HG03469 (cell line): ENCODE results near the gene DDX51.

ENCODE experiments used
- ATAC-seq: cut with Tn5 transposase; IDR thresholded peaks from one replicate; pipeline ENCODE4 v1.9.1; 2021; ENCODE audit warnings: mild to moderate bottlenecking, moderate library complexity, moderate number of reproducible peaks; ENCODE audit not compliant: unreplicated experiment

DDX51 gene

DNA sequence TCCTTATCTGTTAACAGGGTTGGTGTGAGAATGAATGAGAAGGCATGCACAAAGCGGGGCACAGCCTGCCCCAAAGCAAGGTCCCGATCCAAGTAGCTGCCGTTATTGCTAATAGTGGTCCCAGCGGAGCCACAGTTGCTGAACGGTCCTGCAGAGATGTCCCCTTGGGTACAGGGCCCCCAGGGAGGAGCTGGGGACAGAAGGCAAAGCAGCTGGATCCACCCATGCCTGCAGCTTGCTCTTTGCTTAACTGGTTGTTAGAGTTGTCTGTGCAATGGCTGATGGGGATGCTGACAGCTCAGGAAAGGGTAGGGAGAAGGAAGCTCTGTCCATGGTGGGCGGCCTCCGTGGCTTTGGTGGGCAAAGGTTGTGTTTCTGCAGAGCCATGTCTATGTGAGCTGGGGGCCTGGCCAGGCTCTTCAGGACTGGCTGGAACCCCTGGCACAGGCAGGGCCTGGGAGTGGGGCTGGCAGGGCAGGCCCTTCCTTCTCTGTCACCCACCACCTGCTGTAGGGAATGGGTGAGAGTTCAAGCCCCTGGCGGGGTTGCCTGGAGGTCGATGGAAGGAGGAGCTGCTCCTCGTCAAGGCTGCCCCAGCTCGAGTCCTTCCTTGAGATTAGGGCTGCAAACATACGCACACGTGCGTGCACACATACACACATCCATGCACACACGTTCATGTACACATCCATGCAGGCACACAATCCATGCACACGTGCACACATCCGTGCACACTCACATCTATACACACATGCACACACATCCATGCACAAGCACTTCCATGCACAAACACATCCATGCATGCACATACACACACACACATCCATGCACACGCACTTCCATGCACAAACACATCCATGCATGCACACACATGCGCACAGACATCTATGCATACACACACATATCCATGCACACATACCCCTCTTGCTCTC is 35.6 kb upstream of the DDX51 start:
- no peak for ATAC-seq

DNA sequence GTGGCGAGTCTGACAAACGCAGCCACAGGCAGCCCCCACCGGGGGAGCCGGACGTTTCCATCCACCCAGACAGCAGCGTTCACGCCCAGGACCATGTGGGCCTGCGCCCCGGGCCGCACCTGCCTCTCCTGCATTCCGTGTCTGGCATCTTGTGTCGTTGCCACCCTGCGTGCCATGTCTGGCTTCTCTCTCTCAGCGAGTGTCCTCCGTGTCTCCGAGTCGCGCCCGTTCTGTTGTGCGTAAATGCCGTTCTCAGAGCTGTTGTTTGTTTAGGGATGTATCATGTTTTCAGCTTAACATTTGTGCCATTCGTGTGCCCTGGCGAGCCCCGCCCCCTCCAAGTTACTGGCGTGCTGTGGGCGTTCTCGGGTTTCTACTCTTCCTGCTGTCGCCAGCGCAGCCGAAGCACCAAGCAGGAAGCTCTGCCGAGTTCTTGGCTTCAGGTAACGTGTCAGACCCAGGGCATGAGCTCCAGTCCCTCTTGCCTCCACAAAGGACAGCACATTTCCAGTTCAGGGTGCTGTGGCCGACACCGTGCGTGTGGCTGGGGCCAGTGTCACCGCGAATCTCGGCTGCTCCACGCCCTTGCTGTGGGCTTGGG is 34.8 kb upstream of the DDX51 start:
- no peak for ATAC-seq

DNA sequence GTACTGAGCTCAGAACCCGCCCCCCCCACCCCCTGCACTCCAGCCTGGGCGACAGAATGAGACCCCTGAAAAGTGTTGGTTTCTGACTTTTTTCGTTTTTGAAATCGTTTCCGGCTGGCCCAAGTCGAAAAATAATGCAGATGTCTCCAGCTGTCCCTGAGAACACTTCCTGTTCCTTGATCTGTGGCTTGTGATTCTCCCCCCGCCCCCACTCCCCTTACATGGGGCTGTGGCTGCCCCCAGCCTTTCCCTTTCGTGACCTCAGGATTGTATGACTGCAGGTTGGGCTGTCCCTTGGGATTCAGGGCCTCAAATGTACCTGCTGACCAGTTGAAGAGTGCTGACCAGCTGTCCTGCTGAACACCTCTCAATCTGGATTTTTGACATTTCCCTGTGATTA is 34.2 kb upstream of the DDX51 start:
- no peak for ATAC-seq

DNA sequence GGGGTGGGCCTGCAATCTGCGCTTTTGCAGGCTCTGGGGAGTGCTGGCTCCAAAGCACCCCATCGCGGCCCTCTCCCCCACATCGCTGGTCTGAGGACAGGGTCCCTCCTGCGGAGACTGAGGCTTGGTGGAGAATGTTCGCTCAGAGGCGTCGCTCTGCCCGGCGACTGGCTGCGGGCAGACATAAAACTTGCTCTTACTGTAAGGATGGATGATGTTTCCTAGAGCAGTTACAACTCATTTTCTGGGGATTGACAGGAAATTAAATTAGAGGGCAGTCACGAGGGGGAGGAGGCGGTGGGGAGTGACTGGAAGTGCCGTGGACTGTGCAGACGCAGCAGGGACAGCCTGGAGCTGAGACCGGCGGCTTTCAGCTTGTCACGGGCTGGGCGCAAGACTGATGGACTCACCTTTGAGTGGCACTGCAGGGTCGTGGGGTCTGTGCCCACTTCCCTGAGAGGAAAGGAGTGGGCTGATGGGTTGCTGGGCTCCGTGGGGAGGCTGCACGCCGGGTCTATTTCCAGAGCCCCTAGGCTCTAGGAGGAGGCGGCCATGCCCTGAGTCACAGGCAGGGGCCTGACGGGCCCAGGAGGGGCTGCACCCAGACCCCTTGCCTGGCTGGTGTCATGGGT is 32.9 kb upstream of the DDX51 start:
- ATAC-seq: no peak

GRCh38 chr12:132176385-132176919 is 32.3 kb upstream of the DDX51 start:
- no peak for ATAC-seq

- ATAC-seq: no peak
These were observed 31.6 kb upstream of the DDX51 start for GRCh38 chr12:132175496-132176384.

DNA sequence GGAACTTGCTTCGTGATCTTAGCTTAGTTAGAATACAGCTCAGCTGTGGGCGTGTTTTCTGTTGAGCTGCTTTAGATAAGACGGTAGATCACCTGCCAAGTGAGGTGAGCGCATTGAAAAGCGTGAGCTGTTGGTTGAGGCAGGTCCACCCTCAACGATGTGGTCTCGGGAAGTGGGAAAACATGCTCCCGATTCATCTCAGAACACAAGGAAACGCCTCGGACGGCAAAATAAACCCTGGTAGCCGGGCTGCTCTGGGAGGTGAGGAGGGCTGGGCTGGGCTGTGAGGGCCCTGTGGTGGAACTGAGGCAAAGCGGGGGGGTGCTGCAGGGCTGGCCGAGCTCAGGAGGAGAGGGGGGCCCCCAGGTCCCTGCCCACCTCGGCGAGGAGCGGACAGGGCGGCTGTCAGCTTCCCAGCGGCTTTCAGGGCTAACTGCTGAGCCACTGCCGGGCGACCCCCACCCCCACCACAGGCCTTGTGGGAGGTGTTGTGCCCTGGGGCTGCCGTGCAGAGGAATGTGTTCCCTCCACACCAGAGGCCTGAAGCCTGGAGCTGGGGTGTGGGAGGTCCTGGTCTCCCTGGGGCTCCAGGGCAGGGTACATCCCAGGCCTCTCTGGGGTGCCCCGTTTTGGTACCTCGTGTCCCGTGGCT is 30.8 kb upstream of the DDX51 start:
- ATAC-seq: no peak

GRCh38 chr12:132174015-132174838 is 30.1 kb upstream of the DDX51 start:
- no peak for ATAC-seq

DNA sequence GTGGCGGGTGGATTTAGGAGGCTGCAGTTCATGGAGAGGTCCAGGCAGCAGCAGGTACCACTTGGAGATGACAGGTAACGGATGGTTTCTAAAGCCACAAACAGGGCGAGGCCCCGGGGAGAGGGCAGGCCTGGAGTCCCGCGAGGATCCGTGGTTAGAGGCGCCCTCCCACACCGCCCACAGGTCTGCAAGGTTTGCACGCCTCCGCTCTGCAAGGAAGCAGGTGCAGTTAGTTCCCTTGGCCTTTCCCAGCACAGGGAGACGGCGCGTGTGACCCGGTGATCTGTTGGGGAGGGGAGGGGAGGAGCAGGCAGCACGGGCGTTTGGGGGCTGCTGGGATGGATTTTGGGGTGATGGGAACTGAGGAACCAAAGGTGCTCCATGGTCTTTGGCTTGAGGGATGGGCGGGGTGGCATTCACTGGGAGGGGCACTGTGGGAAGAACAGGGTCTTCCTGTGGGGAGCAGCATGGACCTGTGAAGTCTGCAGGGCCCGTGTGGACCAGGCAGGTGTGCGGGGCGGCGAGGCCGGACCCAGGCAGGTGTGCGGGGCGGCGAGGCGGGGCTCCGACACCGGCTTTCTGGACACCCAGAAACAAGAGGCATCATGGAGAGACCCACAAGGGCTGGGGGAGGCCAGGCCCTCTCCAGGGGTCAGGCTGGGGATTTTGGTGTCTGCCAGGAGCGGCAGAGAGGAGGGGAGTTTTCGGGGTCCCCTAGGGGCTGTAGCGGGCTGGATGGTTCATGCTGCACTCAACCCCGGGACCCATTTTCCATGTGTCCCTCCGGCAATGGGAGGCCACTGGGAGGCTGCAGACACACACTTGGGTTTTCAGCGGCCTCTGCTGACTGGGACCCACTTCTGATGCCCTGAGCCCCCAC is 29.3 kb upstream of the DDX51 start:
- no peak for ATAC-seq

- no peak for ATAC-seq
These were observed 28.5 kb upstream of the DDX51 start for GRCh38 chr12:132172619-132173018.

- ATAC-seq: no peak
These were observed 27.9 kb upstream of the DDX51 start for GRCh38 chr12:132171968-132172521.

DNA sequence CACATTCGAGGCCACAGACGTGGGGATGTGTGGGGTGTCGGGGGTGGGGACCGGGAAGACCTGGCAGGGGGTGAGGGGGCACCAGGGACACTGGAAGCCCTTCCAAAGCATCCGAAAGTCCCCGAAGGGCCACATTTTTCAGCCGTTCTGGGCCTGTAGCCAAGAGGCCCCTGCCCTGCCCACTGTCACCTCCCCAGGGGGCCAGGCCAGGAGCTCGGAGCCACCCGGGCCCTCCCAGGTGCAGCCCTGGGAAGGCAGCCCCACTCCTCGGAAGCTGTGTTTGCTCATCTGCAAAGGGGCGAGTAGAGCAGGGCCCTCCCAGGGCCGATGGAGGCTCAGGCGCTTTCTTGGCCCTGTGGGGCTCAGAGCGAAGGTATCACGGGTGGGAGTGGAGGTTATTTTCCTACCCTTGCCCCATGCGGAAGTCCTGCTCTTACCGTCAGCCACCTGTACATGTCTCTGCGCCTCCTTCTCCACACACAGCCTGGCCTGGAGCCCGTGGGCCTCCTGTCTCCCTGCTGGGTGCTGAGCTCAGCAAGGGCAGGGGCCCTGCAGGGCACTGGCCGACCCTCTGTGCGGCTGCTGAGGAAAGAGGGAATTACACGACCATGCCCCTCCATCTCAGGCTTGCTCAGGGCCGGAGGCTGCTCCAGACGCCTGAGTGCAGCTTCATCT is 27.3 kb upstream of the DDX51 start:
- ATAC-seq: no peak

- no peak for ATAC-seq
These were observed 26.6 kb upstream of the DDX51 start for GRCh38 chr12:132170637-132171292.

DNA sequence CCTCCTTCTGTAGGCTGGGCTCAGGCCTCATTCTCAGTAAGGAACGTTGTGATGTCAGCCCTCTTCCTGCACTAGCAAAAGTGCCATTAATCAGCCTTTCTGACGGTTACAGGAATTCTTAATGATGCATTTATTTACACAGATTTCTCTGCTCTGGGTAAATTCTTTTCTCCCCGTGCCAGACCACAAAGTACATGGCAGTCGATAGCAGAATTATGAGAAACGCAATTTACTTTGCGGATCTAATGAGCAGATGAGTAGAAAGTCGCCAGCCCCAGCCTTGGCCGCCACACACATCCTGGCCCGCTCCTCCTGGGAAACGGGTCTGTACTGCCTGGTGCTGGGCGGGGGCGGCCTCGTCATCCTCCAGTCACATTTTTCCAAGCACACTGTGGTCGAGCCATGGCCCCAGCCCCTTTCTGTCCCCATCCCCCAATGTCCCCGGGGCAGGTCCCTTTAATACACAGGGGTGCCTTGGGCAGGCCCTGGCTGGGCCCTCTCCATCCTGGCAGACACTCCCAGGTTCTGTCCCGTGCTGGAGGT is 26.0 kb upstream of the DDX51 start:
- ATAC-seq: no peak

- ATAC-seq: no peak
These were observed 25.3 kb upstream of the DDX51 start for GRCh38 chr12:132169376-132169775.

- no peak for ATAC-seq
These were observed 24.4 kb upstream of the DDX51 start for GRCh38 chr12:132168311-132169031.
